ENCODE measurements around the gene PTGIS. TPM values are rescaled to one million over a fixed set of nuclear protein-coding genes. Genes with fewer than 3 reads are reported as not detected.
A peak's percentile ranks its signal among the peaks of the same experiment; 100 is the strongest.

The PTGIS gene
- total RNA-seq, 2 experiments from 2014 or later, result 1.9 to 2.5 TPM

DNA sequence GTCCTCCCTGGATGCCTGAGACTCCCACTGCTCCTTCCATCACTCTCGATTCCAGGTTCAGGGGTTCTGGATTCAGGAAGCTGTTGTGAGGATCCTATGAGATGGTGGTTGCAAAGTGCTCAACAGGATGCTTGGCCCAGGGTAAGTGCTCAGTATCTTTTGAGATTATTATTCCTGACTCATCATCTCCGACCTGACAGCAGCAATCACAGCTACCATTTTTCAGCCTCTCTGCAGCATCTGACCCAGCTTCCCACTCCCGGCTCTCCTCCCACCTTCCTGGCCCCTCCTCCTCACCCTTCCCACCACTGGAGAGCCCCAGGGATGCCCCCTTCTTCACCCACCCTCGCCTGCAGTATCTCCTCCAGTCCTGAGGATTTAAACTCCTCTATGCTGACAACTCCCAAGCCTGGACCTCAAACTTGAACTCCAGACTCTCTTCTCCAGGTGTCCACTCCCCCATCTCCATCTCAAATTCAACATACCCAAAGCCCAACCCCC, 48.7 kb downstream of the PTGIS start:
- Mint-ChIP-seq H3K27me3 (ENCODE audit: low read depth) (peaks cover 5% of the 10 kb centered on the region), H3K27ac (no peak overlapping the region), H3K4me3 (no peak overlapping the region), H3K4me1 (ENCODE audit: low read depth) (no peaks in the 10 kb centered on the region), H3K9me3 (ENCODE audit: insufficient read depth) (no peaks in the 10 kb centered on the region), H3K36me3 (ENCODE audit: low read depth) (peaks cover 2% of the 10 kb centered on the region)
- ATAC-seq, result no peak
- DNase-seq, result no peak
- ChIA-PET POLR2A (no interaction called here), CTCF (no interaction called here)

DNA sequence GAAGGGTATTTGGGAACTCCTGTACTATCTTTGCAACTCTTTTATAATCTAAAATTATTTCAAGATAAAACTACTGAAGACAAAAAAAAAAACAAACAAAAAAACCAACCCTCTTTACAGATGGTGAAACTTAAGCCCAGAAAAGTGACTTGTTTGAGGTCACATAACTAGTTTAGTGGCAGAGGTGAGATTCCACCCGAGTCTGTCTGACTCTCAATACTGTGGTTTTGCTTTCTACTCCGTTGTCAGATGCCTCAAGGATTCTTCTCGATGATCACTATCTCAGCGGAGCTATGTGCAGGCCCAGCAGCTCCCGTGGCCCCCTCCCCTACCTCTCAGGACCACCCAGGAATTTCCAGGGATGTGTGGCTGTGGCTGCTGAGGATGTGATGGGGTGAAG, 49.4 kb downstream of the PTGIS start:
- CTCF ChIA-PET, result no interaction called here
- no peak for DNase-seq
- no peak overlapping the region for H3K27ac Mint-ChIP-seq
- H3K36me3 Mint-ChIP-seq (ENCODE audit: low read depth), result peaks cover 2% of the 10 kb centered on the region
- no peak overlapping the region for H3K4me3 Mint-ChIP-seq
- peaks cover 5% of the 10 kb centered on the region for H3K27me3 Mint-ChIP-seq (ENCODE audit: low read depth)
- H3K4me1 Mint-ChIP-seq (ENCODE audit: low read depth), result no peaks in the 10 kb centered on the region
- POLR2A ChIA-PET, result no interaction called here
- ATAC-seq, result no peak
- H3K9me3 Mint-ChIP-seq (ENCODE audit: insufficient read depth), result no peaks in the 10 kb centered on the region

DNA sequence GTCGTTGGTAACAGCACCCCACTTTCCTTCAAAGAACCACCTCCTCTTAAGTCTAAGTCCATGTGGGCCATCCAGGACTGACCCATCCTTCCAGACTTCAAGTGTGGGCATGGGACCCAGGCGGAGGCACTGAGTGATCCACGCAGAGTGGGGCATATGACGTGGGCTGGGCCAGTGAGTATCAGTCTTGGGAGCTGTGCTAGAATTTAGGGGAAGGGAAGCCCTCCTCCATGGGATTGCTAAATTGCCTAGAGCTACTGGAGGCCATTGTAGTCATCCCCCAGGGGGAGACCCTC, 50.2 kb downstream of the PTGIS start:
- Mint-ChIP-seq H3K36me3 (ENCODE audit: low read depth) (no peaks in the 10 kb centered on the region), H3K27ac (no peak overlapping the region), H3K4me3 (no peak overlapping the region), H3K9me3 (ENCODE audit: insufficient read depth) (no peaks in the 10 kb centered on the region), H3K27me3 (ENCODE audit: low read depth) (peaks cover 5% of the 10 kb centered on the region), H3K4me1 (ENCODE audit: low read depth) (no peaks in the 10 kb centered on the region)
- DNase-seq (no peak), ATAC-seq (no peak)
- ChIA-PET CTCF (interaction anchor here (0.6 kb wide), 1 partner anchor 24 kb away, joined by 3 read pairs; no protein-coding TSS in a partner anchor), POLR2A (no interaction called here)

DNA sequence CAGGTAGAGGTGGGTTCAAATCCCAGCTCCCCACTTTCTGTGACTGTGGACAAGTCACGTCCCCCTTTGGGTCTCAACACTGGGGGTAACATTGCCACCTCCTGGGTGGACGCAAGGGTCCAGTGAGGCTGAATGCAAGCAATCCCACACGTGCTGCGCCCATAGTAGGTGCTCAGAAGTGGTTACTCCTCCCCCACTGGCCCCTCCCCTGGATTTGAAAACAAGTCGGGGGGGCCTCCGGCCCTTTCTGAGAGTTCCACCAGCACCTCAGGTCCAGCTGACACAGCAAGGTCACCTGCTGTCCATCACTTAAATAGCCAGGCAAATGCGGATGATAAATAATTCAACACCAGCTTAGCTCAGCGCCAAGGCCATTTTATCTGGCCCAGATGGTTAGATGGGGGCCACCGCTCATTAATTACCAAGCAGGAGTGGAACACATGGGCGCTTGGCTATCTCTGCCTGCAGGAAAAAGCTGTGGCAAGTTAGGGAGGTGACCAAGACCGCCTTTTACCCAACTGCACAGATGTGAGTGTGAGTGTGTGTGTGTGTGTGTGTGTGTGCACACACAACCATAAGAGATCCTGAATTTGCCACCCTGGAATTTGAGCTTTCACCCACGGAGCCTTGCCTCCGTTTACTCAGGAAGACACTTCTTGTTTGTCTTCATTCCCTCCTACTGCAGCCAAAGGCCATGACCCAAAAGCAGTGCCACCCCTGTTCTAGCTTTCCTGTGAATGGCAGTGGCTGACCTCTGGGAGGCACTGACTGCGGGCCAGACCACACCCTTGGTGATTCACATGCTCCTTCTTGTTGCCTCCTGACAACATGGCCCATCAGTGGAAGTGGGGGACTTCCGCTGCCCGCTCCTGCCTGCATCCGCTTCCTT, 50.8 kb downstream of the PTGIS start:
- Mint-ChIP-seq H3K9me3 (ENCODE audit: insufficient read depth) (no peaks in the 10 kb centered on the region), H3K4me1 (ENCODE audit: low read depth) (no peaks in the 10 kb centered on the region), H3K4me3 (no peak overlapping the region), H3K27me3 (ENCODE audit: low read depth) (peaks cover 5% of the 10 kb centered on the region), H3K27ac (no peak overlapping the region), H3K36me3 (ENCODE audit: low read depth) (no peaks in the 10 kb centered on the region)
- ChIA-PET POLR2A (no interaction called here), CTCF (interaction anchor here (0.6 to 0.9 kb wide), 2 partner anchors 16 to 23 kb away, joined by 3 read pairs; no protein-coding TSS in a partner anchor)
- DNase-seq (no peak), ATAC-seq (no peak)

DNA sequence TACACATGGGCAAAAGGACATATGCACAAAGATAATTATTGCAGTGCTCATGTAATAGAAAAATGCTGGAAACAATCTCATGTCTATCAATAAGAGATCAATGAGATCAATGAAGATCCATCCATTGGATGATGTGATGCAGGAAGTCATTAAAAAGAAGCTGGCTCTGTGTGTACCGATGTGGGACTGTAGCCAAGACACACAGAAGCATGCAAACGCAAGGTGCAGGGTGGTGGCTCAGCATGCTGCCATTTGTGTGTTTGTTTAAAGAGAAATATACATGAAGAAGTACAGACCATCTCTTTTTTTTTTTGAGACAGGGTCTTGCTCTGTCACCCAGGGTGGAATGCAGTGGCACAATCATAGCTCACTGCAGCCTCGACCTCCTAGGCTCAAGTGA, 52.4 kb downstream of the PTGIS start:
- no peak overlapping the region for H3K27ac Mint-ChIP-seq

DNA sequence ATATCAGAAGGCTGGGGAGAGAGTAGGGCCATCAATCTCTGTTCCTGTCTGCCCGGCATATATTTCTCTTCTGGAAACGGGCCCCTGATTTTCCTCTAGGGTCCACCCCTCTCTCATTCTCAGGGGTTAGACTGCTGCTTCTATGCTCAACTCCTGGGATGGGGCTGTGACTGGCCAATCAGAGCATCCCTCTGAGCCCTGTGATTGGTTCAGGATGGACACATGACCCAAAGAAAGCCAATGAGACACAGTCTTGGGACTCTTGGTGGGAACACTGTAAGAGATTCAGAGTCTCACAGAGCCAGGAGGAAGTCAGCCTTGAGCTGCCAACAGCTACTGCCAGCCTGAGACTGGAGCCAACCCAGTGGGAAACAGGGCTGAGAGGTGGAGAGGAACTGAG, 54.4 kb downstream of the PTGIS start:
- H3K4me1 Mint-ChIP-seq (ENCODE audit: low read depth), result no peaks in the 10 kb centered on the region
- CTCF ChIA-PET, result no interaction called here

More for the DNA sequence above, 52.4 kb downstream of the PTGIS start:
- ChIA-PET CTCF (interaction anchor here (0.9 to 1.3 kb wide), 2 partner anchors 9 to 18 kb away, joined by 3 to 4 read pairs; no protein-coding TSS in a partner anchor), POLR2A (no interaction called here)
- ATAC-seq (no peak), DNase-seq (no peak)
- Mint-ChIP-seq H3K4me1 (ENCODE audit: low read depth) (no peaks in the 10 kb centered on the region), H3K4me3 (no peak overlapping the region), H3K36me3 (ENCODE audit: low read depth) (no peaks in the 10 kb centered on the region), H3K9me3 (ENCODE audit: insufficient read depth) (no peaks in the 10 kb centered on the region), H3K27me3 (ENCODE audit: low read depth) (no peaks in the 10 kb centered on the region)

DNA sequence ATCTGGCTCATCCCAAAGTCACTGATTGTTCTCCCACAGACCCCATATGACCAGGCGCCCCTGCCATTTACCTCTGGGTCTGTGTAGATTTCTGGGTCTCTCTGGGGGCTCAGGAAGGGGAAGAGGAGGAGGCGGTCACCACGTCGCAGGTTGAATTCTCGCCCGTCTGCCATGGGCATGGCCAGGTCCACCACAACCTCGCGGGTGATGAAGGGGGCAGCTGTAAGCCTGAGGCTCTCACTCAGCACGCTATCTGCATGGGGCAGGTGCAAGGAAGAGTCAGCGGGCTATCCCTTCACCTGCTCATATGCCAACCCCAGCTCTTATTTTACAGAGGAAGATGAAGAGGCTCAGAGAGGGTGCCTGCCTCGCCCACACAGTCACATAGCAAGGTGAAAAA, 54.9 kb downstream of the PTGIS start:
- CTCF ChIA-PET, result interaction anchor here (0.7 kb wide), 1 partner anchor 178 kb away, joined by 3 read pairs; no protein-coding TSS in a partner anchor

More for the DNA sequence above, 54.4 kb downstream of the PTGIS start:
- POLR2A ChIA-PET, result no interaction called here
- H3K9me3 Mint-ChIP-seq (ENCODE audit: insufficient read depth), result no peaks in the 10 kb centered on the region
- no peak overlapping the region for H3K27ac Mint-ChIP-seq
- H3K4me3 Mint-ChIP-seq, result no peak overlapping the region
- no peaks in the 10 kb centered on the region for H3K36me3 Mint-ChIP-seq (ENCODE audit: low read depth)
- peaks cover 5% of the 10 kb centered on the region for H3K27me3 Mint-ChIP-seq (ENCODE audit: low read depth)
- DNase-seq (no peak), ATAC-seq (no peak)

DNA sequence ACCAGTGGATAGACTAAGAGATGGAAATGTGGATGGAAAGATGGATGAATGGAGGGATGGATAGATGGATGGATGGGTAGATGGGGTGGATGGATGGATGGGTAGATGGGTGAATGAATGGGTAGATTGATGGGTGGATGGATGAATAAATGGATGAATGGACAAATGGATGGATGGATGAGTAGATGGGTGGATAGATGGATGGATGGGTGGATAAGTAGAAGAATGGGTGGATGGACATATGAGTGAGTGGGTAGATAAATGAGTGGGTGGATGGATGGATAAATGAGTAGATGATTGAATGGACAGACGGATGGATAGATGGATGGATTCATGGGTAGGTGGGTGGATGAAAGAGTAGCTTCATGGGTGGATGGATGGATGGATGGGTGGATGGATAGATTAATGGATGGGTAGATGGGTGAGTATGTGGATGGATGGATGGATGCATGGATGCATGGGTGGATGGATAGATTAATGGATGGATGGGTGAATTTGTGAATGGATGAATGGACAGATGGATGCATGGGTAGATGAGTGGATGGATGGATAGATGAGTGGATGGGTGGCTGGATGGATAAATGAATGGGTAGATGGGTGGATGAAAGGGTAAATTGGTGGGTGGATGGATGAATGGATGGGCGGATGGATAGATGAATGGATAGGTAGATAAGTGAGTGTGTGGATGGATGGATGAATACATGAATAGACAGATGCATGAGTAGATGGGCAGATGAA, 56.0 kb downstream of the PTGIS start:
- ChIA-PET CTCF (no interaction called here), POLR2A (no interaction called here)
- no peak for DNase-seq
- Mint-ChIP-seq H3K4me1 (ENCODE audit: low read depth) (no peaks in the 10 kb centered on the region), H3K9me3 (ENCODE audit: insufficient read depth) (no peaks in the 10 kb centered on the region), H3K27ac (no peak overlapping the region), H3K4me3 (no peak overlapping the region), H3K27me3 (ENCODE audit: low read depth) (peaks cover 5% of the 10 kb centered on the region), H3K36me3 (ENCODE audit: low read depth) (no peaks in the 10 kb centered on the region)
- ATAC-seq, result no peak

More for the DNA sequence above, 54.9 kb downstream of the PTGIS start:
- DNase-seq, result no peak
- H3K4me3 Mint-ChIP-seq, result no peak overlapping the region
- POLR2A ChIA-PET, result no interaction called here
- no peaks in the 10 kb centered on the region for H3K36me3 Mint-ChIP-seq (ENCODE audit: low read depth)
- peaks cover 5% of the 10 kb centered on the region for H3K27me3 Mint-ChIP-seq (ENCODE audit: low read depth)
- no peak overlapping the region for H3K27ac Mint-ChIP-seq
- no peak for ATAC-seq
- H3K9me3 Mint-ChIP-seq (ENCODE audit: insufficient read depth), result no peaks in the 10 kb centered on the region
- no peaks in the 10 kb centered on the region for H3K4me1 Mint-ChIP-seq (ENCODE audit: low read depth)

DNA sequence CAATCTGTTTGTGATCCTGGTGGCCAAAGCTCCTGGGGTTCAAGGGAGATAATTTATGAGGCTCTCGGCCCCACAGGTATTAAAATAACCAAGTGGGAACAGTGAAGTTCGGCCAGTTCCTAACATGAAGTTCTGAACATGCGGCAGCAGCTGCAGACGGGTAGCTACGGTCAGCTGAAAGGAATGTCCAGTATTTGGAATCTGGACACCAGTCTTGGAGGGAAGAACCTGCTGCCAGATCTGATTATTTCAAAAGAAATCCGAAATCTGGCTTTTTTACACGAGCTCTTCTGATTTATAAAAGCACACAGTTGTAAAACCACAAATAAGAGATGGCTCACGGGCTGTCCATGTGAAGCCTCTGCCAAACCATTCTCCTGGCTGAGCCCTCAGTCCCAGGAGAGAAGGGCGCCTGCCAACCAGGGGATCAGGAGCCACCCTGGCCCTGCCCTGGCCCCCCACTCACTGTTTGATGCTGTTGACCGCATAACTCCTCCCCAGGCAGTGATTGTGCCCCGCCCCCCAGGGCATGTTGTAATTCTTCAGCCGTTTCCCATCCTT, 57.3 kb downstream of the PTGIS start:
- POLR2A ChIA-PET, result no interaction called here
- DNase-seq (no peak), ATAC-seq (no peak)
- no peaks in the 10 kb centered on the region for H3K9me3 Mint-ChIP-seq (ENCODE audit: insufficient read depth)
- CTCF ChIA-PET, result no interaction called here
- peaks cover 10% of the 10 kb centered on the region for H3K27me3 Mint-ChIP-seq (ENCODE audit: low read depth)
- H3K27ac Mint-ChIP-seq, result no peak overlapping the region
- H3K4me3 Mint-ChIP-seq, result no peak overlapping the region
- no peaks in the 10 kb centered on the region for H3K4me1 Mint-ChIP-seq (ENCODE audit: low read depth)
- no peaks in the 10 kb centered on the region for H3K36me3 Mint-ChIP-seq (ENCODE audit: low read depth)

DNA sequence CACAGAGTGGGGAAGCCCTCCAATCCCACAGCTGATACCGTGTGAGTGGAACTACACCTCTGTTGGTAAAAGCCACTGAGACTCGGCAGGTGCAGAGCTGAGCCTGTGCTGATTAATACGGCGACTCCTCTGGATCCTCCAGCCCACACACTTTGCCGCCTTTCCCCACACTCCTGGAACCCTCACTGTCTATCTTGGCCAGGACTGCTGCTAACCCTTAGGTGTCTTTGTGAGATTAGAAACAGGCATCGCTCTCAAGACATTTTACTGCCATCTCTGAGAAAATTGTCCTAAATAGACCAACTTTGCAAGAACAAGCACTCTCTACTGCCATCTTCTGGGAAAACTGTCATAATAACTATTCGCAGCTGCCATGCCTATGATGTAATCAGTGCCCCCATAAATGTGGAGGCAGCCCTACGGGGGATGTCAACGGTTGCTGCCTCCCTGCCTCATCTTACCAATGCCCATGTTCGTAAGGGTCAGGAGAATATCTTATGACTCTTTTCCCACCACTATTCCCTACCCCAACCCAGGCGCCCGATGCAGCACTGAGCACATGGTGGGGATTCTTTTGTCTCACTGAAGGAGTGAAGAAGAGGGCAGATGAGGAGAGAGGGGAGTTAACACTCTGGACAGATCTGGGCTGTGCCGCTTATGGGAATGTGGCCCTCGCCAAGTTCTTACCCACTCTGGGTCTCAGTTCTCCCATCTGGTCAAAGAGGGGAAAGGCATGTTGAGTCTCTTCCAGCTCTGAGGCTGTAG, 59.3 kb downstream of the PTGIS start:
- Mint-ChIP-seq H3K4me3 (no peak overlapping the region), H3K27me3 (ENCODE audit: low read depth) (peaks cover 12% of the 10 kb centered on the region), H3K27ac (no peak overlapping the region), H3K36me3 (ENCODE audit: low read depth) (no peaks in the 10 kb centered on the region), H3K9me3 (ENCODE audit: insufficient read depth) (no peaks in the 10 kb centered on the region), H3K4me1 (ENCODE audit: low read depth) (no peaks in the 10 kb centered on the region)
- ChIA-PET CTCF (interaction anchor here (0.6 to 2.8 kb wide), 10 partner anchors 17 to 1964 kb away, joined by 3 to 19 read pairs (median 4); no protein-coding TSS in a partner anchor), POLR2A (interaction anchor here (0.6 to 0.8 kb wide), 2 partner anchors 26 to 77 kb away, joined by 3 read pairs; no protein-coding TSS in a partner anchor)
- ATAC-seq (peak; percentile 61), DNase-seq (no peak)

DNA sequence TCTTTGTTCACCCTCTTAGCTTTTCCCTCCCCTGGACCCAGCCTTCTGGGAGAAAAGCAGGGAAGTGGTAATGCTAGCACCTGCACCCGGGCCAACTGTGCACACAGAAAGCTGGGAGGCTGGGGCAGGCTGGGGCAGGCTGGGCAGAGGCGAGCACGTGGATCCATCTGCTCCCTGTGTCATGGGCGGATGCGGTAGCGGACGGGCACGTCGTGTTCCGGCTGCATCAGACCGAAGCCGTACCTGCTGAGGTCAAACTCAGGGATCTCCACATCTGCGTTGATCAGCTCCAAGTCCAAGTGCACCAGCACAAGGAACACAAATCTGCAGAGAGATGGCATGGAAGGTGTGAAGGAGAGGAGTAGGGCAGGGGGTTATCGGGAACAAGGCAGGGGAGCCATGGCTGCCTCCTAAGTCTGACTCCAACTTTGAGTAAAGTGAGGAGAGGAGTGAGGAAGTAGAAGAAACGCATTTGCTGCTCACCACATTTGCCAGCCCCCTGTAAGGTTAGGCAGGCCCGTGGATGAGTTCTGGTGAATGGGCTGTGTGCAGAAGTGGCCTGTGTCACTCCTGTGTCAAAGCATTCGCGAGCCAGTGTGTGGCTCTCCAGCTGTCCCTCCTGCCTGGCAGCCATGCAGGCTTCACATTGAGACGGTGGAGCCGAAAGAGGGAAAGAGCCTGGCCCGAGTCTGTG, 60.0 kb downstream of the PTGIS start:
- ChIA-PET POLR2A (no interaction called here), CTCF (interaction anchor here (0.7 to 2.8 kb wide), 7 partner anchors 24 to 178 kb away, joined by 3 to 19 read pairs (median 4); no protein-coding TSS in a partner anchor)
- H3K27ac Mint-ChIP-seq, result no peak overlapping the region
- H3K36me3 Mint-ChIP-seq (ENCODE audit: low read depth), result no peaks in the 10 kb centered on the region
- no peaks in the 10 kb centered on the region for H3K9me3 Mint-ChIP-seq (ENCODE audit: insufficient read depth)
- H3K27me3 Mint-ChIP-seq (ENCODE audit: low read depth), result peaks cover 12% of the 10 kb centered on the region
- DNase-seq (no peak), ATAC-seq (no peak)
- no peak overlapping the region for H3K4me3 Mint-ChIP-seq
- H3K4me1 Mint-ChIP-seq (ENCODE audit: low read depth), result no peaks in the 10 kb centered on the region
